Left lung (tissue), 10 donors: ENCODE results near the gene RAP1GAP2. TPM values are rescaled to one million over a fixed set of nuclear protein-coding genes. Genes with fewer than 3 reads are reported as not detected.

ENCODE experiments used
- ATAC-seq: fragments of 200-7000 bp; cut with Tn5 transposase; one replicate; pipeline ENCODE4 v1.9.1; 2020; ENCODE audit warnings: moderate library complexity
- DNase-seq, 4 donors: peaks; one replicate each; pipeline ENCODE4 v3.0.0-alpha.2; 2013 to 2020
- H3K27ac ChIP-seq, 2 donors: fragments of 200-600 bp; sonication (generic) in 1 of 2; one replicate each; pipeline versions ENCODE4 v1.5.0 to v1.8.0; 2020 to 2021
- H3K27me3 ChIP-seq, 2 donors: fragments of 200-600 bp; sonication (generic) in 1 of 2; one replicate each; pipeline versions ENCODE4 v1.5.0 to v1.8.0; 2020 to 2021
- H3K36me3 ChIP-seq, 2 donors: fragments of 200-600 bp; sonication (generic) in 1 of 2; one replicate each; pipeline versions ENCODE4 v1.5.0 to v1.8.0; 2020 to 2021
- H3K4me1 ChIP-seq, 2 donors: fragments of 200-600 bp; one replicate each; pipeline ENCODE4 v1.8.0; 2021
- H3K4me3 ChIP-seq, 2 donors: fragments of 200-600 bp; sonication (generic) in 1 of 2; one replicate each; pipeline versions ENCODE4 v1.5.0 to v1.8.0; 2020 to 2021; ENCODE audit warnings: mild to moderate bottlenecking in 1 of 2
- H3K9me3 ChIP-seq, 2 donors: fragments of 200-600 bp; sonication (generic) in 1 of 2; one replicate each; pipeline versions ENCODE4 v1.5.0 to v1.8.0; 2020 to 2021
- intact Hi-C, 2 donors: fragments of 100-400 bp; cut with DNase I; formaldehyde crosslinking; loops; one replicate each; pipeline versions ENCODE4 v1.11.2 to v1.14.2; 2022
- polyA plus RNA-seq, 6 donors: library from polyadenylated mRNA; unstranded; fragments of 120-200 nt; gene quantifications; one replicate each; pipeline ENCODE4 v1.2.1, GENCODE V29; 2013; ENCODE audit not compliant: insufficient read length in 6 of 6
- total RNA-seq, 2 donors: library from RNA; stranded (reverse); fragmentation: NEBNext Ultra II Directional; extraction: Animal tissue kit (Norgen Biotek cat#: 25700); gene quantifications; one replicate each; pipeline ENCODE4 v1.2.1, GENCODE V29; 2021
- TF ChIP-seq, protein P1 (sequence below), 2 donors: fragments of 200-600 bp; sonication (generic) in 1 of 2; IDR thresholded peaks; one replicate each; pipeline versions ENCODE4 v1.5.0 to v1.8.0; 2021; ENCODE audit warnings: antibody characterized with exemption in 2 of 2
- donor health status: DM: no; HTN: yes; CAD: no.
- donor health status: DM: no; HTN: no; CAD: no.

The RAP1GAP2 gene
- total and polyA plus RNA-seq, 8 donors = 8.0 to 14.5 (median 9.7) TPM

- DNase-seq (no peak), ATAC-seq (no peak)
- Histone ChIP-seq H3K27ac (no peak overlapping the region), H3K36me3 (peaks cover 0 to 12% of the 10 kb centered on the region in 2 donors), H3K4me3 (no peak overlapping the region), H3K27me3 (peaks cover 0 to 12% of the 10 kb centered on the region in 2 donors), H3K9me3 (no peaks in the 10 kb centered on the region), H3K4me1 (peaks cover 0 to 17% of the 10 kb centered on the region in 2 donors)
- intact Hi-C loops = no loop called here
- TF ChIP-seq, protein P1, sequence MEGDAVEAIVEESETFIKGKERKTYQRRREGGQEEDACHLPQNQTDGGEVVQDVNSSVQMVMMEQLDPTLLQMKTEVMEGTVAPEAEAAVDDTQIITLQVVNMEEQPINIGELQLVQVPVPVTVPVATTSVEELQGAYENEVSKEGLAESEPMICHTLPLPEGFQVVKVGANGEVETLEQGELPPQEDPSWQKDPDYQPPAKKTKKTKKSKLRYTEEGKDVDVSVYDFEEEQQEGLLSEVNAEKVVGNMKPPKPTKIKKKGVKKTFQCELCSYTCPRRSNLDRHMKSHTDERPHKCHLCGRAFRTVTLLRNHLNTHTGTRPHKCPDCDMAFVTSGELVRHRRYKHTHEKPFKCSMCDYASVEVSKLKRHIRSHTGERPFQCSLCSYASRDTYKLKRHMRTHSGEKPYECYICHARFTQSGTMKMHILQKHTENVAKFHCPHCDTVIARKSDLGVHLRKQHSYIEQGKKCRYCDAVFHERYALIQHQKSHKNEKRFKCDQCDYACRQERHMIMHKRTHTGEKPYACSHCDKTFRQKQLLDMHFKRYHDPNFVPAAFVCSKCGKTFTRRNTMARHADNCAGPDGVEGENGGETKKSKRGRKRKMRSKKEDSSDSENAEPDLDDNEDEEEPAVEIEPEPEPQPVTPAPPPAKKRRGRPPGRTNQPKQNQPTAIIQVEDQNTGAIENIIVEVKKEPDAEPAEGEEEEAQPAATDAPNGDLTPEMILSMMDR (IDR thresholded peaks at IDR 0.05) = no peak
Measured at GRCh38 chr17:2803971-2804370, 7.7 kb downstream of the RAP1GAP2 start.

GRCh38 chr17:2804912-2805311 is 8.7 kb downstream of the RAP1GAP2 start:
- intact Hi-C loops = no loop called here
- H3K9me3 ChIP-seq = no peaks in the 10 kb centered on the region

GRCh38 chr17:2805961-2806360 is 9.7 kb downstream of the RAP1GAP2 start:
- Histone ChIP-seq H3K4me3 (no peak overlapping the region), H3K36me3 (peaks cover 0 to 14% of the 10 kb centered on the region in 2 donors), H3K4me1 (peaks cover 0 to 11% of the 10 kb centered on the region in 2 donors), H3K27ac (no peak overlapping the region), H3K27me3 (no peaks in the 10 kb centered on the region), H3K9me3 (no peaks in the 10 kb centered on the region)
- intact Hi-C loops = no loop called here
- TF ChIP-seq, protein P1 (IDR thresholded peaks at IDR 0.05) = no peak
- ATAC-seq (no peak), DNase-seq (no peak)

More at GRCh38 chr17:2804912-2805311, 8.7 kb downstream of the RAP1GAP2 start:
- H3K27ac ChIP-seq = no peak overlapping the region
- H3K4me1 ChIP-seq = peaks cover 0 to 11% of the 10 kb centered on the region in 2 donors
- ATAC-seq = no peak
- H3K36me3 ChIP-seq = peaks cover 0 to 14% of the 10 kb centered on the region in 2 donors
- peaks cover 0 to 2% of the 10 kb centered on the region in 2 donors for H3K27me3 ChIP-seq
- DNase-seq = no peak
- TF ChIP-seq, protein P1 (IDR thresholded peaks at IDR 0.05) = no peak
- H3K4me3 ChIP-seq = no peak overlapping the region

- peaks cover 0 to 4% of the 10 kb centered on the region in 2 donors for H3K4me1 ChIP-seq
- peak in 1 of 4 donors; percentile 56 for DNase-seq
- no peak for ATAC-seq
- no peaks in the 10 kb centered on the region for H3K9me3 ChIP-seq
- intact Hi-C loops = no loop called here
- H3K27me3 ChIP-seq = peaks cover 0 to 4% of the 10 kb centered on the region in 2 donors
- H3K27ac ChIP-seq = no peak overlapping the region
- TF ChIP-seq, protein P1 (IDR thresholded peaks at IDR 0.05) = no peak
- H3K4me3 ChIP-seq = no peak overlapping the region
- H3K36me3 ChIP-seq = peaks cover 0 to 10% of the 10 kb centered on the region in 2 donors
Measured at GRCh38 chr17:2808367-2809335, 12.4 kb downstream of the RAP1GAP2 start.

DNA sequence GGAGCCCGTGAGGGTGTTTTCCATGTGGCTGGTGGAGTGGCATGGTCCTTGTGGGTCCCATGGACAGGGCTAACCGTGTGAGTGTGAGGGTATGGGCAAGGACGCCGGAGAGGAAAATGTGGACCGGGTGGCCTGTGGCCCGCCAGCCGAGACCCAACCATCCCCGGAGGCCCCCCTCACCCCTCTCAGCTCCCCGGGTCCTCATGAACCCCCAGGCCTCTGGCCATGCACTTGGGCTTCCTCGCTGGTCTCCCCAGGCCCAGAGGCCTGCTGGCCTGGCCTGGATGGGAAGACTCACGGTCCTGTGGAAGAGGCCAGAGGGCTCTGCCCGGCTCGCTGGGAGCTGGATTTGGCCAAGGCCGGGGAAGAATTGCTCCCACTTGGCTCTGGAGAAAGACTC is 13.1 kb downstream of the RAP1GAP2 start:
- Histone ChIP-seq H3K4me1 (peaks cover 0 to 9% of the 10 kb centered on the region in 2 donors), H3K36me3 (peaks cover 0 to 10% of the 10 kb centered on the region in 2 donors), H3K4me3 (no peak overlapping the region), H3K27me3 (peaks cover 0 to 8% of the 10 kb centered on the region in 2 donors), H3K27ac (no peak overlapping the region), H3K9me3 (no peaks in the 10 kb centered on the region)
- DNase-seq (peak in 1 of 4 donors; percentile 65), ATAC-seq (no peak)
- intact Hi-C loops = no loop called here
- TF ChIP-seq, protein P1 (IDR thresholded peaks at IDR 0.05) = no peak
